ENCODE results near the gene ENAM.

DNA sequence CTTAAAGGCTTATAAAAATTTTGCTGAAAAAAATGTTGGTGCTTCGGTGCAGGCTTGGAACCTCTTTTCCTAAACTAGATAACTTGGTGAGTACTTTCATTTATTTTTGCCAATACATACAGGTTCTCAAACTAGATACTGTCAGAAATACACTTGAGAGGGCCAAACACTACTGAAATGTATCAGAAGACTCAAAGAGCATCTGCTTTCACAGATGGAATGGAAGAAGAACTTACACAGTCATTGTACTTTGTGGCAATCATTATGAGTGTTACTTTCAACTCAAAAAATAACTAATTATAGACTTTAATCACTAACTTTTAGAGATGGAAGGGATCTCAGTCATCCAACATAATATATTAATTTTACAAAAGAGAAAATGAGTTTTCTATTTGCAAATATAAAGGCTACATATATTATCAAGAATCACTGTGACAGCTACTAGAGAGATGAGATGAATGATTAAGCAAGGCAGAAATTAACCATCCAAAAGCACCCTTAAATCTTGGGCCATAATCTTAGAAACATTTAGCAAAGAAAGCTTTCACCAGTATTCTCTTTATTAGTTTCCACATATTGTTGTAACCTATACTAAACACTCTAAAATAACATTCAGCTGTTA lies 1.0 kb downstream of the ENAM start:
- TF ChIP-seq FOXM1 (IDR thresholded peaks at IDR 0.05; ENCODE audit: low read depth), result no peak
- no peak for TF ChIP-seq SIN3A (IDR thresholded peaks at IDR 0.05; ENCODE audit: borderline replicate concordance, low read depth, low read length)
- TF ChIP-seq MEF2A (IDR thresholded peaks at IDR 0.05; ENCODE audit: borderline replicate concordance, low read depth), result no peak
- no peak for TF ChIP-seq EZH2phosphoT487 (IDR thresholded peaks at IDR 0.05; ENCODE audit: borderline replicate concordance, low read depth)
- no peak for TF ChIP-seq RXRA (IDR thresholded peaks at IDR 0.05; ENCODE audit: borderline replicate concordance, low read depth)
- TF ChIP-seq, protein P1, sequence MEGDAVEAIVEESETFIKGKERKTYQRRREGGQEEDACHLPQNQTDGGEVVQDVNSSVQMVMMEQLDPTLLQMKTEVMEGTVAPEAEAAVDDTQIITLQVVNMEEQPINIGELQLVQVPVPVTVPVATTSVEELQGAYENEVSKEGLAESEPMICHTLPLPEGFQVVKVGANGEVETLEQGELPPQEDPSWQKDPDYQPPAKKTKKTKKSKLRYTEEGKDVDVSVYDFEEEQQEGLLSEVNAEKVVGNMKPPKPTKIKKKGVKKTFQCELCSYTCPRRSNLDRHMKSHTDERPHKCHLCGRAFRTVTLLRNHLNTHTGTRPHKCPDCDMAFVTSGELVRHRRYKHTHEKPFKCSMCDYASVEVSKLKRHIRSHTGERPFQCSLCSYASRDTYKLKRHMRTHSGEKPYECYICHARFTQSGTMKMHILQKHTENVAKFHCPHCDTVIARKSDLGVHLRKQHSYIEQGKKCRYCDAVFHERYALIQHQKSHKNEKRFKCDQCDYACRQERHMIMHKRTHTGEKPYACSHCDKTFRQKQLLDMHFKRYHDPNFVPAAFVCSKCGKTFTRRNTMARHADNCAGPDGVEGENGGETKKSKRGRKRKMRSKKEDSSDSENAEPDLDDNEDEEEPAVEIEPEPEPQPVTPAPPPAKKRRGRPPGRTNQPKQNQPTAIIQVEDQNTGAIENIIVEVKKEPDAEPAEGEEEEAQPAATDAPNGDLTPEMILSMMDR (IDR thresholded peaks at IDR 0.05), result no peak
- TF ChIP-seq POLR2AphosphoS5 (IDR thresholded peaks at IDR 0.05; ENCODE audit: low read depth, low read length), result no peak
- no peak for TF ChIP-seq TAF1 (IDR thresholded peaks at IDR 0.05; ENCODE audit: borderline replicate concordance, low read depth, low read length)
- TF ChIP-seq, protein P2, sequence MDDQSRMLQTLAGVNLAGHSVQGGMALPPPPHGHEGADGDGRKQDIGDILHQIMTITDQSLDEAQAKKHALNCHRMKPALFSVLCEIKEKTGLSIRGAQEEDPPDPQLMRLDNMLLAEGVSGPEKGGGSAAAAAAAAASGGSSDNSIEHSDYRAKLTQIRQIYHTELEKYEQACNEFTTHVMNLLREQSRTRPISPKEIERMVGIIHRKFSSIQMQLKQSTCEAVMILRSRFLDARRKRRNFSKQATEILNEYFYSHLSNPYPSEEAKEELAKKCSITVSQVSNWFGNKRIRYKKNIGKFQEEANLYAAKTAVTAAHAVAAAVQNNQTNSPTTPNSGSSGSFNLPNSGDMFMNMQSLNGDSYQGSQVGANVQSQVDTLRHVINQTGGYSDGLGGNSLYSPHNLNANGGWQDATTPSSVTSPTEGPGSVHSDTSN (IDR thresholded peaks at IDR 0.05), result no peak
- TF ChIP-seq, protein P3, sequence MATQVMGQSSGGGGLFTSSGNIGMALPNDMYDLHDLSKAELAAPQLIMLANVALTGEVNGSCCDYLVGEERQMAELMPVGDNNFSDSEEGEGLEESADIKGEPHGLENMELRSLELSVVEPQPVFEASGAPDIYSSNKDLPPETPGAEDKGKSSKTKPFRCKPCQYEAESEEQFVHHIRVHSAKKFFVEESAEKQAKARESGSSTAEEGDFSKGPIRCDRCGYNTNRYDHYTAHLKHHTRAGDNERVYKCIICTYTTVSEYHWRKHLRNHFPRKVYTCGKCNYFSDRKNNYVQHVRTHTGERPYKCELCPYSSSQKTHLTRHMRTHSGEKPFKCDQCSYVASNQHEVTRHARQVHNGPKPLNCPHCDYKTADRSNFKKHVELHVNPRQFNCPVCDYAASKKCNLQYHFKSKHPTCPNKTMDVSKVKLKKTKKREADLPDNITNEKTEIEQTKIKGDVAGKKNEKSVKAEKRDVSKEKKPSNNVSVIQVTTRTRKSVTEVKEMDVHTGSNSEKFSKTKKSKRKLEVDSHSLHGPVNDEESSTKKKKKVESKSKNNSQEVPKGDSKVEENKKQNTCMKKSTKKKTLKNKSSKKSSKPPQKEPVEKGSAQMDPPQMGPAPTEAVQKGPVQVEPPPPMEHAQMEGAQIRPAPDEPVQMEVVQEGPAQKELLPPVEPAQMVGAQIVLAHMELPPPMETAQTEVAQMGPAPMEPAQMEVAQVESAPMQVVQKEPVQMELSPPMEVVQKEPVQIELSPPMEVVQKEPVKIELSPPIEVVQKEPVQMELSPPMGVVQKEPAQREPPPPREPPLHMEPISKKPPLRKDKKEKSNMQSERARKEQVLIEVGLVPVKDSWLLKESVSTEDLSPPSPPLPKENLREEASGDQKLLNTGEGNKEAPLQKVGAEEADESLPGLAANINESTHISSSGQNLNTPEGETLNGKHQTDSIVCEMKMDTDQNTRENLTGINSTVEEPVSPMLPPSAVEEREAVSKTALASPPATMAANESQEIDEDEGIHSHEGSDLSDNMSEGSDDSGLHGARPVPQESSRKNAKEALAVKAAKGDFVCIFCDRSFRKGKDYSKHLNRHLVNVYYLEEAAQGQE (IDR thresholded peaks at IDR 0.05; ENCODE audit: low read depth, low read length), result no peak
- TF ChIP-seq, protein P4, sequence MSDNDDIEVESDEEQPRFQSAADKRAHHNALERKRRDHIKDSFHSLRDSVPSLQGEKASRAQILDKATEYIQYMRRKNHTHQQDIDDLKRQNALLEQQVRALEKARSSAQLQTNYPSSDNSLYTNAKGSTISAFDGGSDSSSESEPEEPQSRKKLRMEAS (IDR thresholded peaks at IDR 0.05; ENCODE audit: low read depth), result no peak
